ENCODE measurements around the gene CYP2D6. TPM values are rescaled to one million over a fixed set of nuclear protein-coding genes. Genes with fewer than 3 reads are reported as not detected.

CYP2D6 gene
- total RNA-seq, 1 donor from 2014 or later: 0.16 TPM

DNA sequence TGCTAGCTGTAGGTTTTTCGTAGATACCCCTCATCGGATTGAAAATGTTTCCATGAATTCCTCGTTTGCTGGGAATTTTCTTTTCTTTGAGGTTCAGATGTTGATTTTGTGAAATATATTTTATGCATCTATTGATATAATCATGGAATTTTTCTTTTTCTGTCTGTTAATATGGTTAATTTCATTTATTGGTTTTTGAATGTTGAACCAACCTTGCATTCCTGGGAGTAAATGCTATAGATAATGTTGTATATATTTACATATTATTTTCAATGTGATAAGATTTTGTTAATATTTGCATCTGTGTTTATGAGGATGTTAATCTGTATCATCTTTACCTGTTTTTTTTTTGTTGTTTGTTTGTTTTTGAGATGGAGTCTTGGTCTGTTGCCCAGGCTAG is 29.4 kb downstream of the CYP2D6 start:
- Histone ChIP-seq H3K9me3 (replicated peaks) (peaks cover 78% of the 10 kb centered on the region), H3K36me3 (peaks cover 57% of the 10 kb centered on the region), H3K27ac (replicated peaks) (no peak overlapping the region), H3K27me3 (ENCODE audit: low read depth) (no peaks in the 10 kb centered on the region), H3K4me3 (no peak overlapping the region), H3K4me1 (no peaks in the 10 kb centered on the region)
- intact Hi-C loops (cut with micrococcal nuclease): no loop called here
- TF ChIP-seq CTCF (IDR thresholded peaks at IDR 0.05; ENCODE audit: borderline replicate concordance): no peak
- DNase-seq: no peak

- H3K4me3 ChIP-seq: peak overlapping the region; percentile 88
- H3K9me3 ChIP-seq (replicated peaks): no peaks in the 10 kb centered on the region
- TF ChIP-seq CTCF (IDR thresholded peaks at IDR 0.05; ENCODE audit: borderline replicate concordance): no peak
- intact Hi-C loops (cut with micrococcal nuclease): loop anchor here (10.0 kb wide), 1 partner anchor 343 kb away; the partner anchor contains the start of gene NFAM1
- H3K36me3 ChIP-seq: peaks cover 14% of the 10 kb centered on the region
- H3K27ac ChIP-seq (replicated peaks): peak overlapping the region; percentile 98
- H3K4me1 ChIP-seq: peaks cover 50% of the 10 kb centered on the region
- DNase-seq: no peak
- no peaks in the 10 kb centered on the region for H3K27me3 ChIP-seq (ENCODE audit: low read depth)
These were observed 39.2 kb downstream of the CYP2D6 start for GRCh38 chr22:42091455-42091782.

- peak; percentile 92 for TF ChIP-seq CTCF (IDR thresholded peaks at IDR 0.05; ENCODE audit: borderline replicate concordance)
- peaks cover 56% of the 10 kb centered on the region for H3K4me1 ChIP-seq
These were observed 39.8 kb downstream of the CYP2D6 start, which contains the start of gene NDUFA6 for GRCh38 chr22:42090596-42091454. Gene NDUFA6 (minus strand): TSS chr22:42090772. CDS start chr22:42090744, 28 bp downstream.

DNA sequence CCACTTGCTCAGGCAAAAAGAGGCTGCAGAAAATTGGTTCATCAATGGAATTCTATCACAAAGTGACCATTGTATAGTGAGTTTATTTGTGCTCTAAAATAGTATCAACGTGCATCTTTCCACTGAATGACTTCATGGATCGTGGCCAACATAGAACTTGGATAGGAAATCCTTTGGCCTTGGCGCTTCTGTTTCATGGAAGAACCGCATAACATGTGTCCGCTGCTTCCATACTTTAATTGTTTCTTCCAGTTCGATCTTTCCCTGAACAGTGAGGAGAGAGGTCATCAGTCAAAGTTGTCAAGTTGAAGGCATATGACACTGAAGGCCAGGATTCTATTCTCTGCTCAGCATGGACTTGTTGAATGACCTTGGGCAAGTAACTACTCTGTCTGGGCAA is 44.6 kb downstream of the CYP2D6 start:
- intact Hi-C loops (cut with micrococcal nuclease): no loop called here
- Histone ChIP-seq H3K36me3 (peaks cover 64% of the 10 kb centered on the region), H3K9me3 (replicated peaks) (no peaks in the 10 kb centered on the region), H3K27me3 (ENCODE audit: low read depth) (no peaks in the 10 kb centered on the region), H3K4me1 (peaks cover 88% of the 10 kb centered on the region), H3K4me3 (peak overlapping the region; percentile 10), H3K27ac (replicated peaks) (peak overlapping the region; percentile 63)
- DNase-seq: no peak
- TF ChIP-seq CTCF (IDR thresholded peaks at IDR 0.05; ENCODE audit: borderline replicate concordance): no peak

More at GRCh38 chr22:42090596-42091454, 39.8 kb downstream of the CYP2D6 start, which contains the start of gene NDUFA6:
- intact Hi-C loops (cut with micrococcal nuclease): loop anchor here (10.0 kb wide), 1 partner anchor 344 kb away; the partner anchor contains the start of gene NFAM1
- peak within 1 kb of the TSS; percentile 98 for H3K27ac ChIP-seq (replicated peaks)
- no peaks in the 10 kb centered on the region for H3K9me3 ChIP-seq (replicated peaks)
- peak; percentile 98 for DNase-seq
- H3K27me3 ChIP-seq (ENCODE audit: low read depth): no peaks in the 10 kb centered on the region
- peak within 1 kb of the TSS; percentile 88 for H3K4me3 ChIP-seq
- H3K36me3 ChIP-seq: peaks cover 20% of the 10 kb centered on the region

DNA sequence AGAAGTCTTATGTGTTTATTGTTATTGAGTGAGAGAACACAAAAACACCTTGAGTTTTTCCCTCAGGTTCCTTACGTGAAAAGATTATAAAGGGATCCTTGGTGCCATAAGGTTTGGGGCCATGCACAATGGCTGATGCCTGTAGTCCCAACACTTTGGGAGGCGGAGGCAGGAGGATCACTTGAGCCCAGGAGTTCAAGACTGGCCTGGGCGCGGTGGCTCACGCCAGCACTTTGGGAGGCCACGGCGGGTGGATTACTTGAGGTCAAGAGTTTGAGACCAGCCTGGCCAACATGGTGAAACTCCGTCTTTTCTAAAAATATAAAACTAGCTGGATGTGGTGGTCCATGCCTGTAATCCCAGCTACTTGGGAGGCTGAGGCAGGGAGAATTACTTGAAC is 45.7 kb downstream of the CYP2D6 start:
- Histone ChIP-seq H3K36me3 (peaks cover 64% of the 10 kb centered on the region), H3K27me3 (ENCODE audit: low read depth) (no peaks in the 10 kb centered on the region), H3K4me1 (peaks cover 92% of the 10 kb centered on the region), H3K27ac (replicated peaks) (peak overlapping the region; percentile 63), H3K9me3 (replicated peaks) (no peaks in the 10 kb centered on the region), H3K4me3 (no peak overlapping the region)
- no peak for TF ChIP-seq CTCF (IDR thresholded peaks at IDR 0.05; ENCODE audit: borderline replicate concordance)
- no peak for DNase-seq
- intact Hi-C loops (cut with micrococcal nuclease): no loop called here
